Hematopoietic multipotent progenitor cell treated with erythropoietin and hydrocortisone succinate and interleukin-3 and kit ligand, for 15 days (in vitro differentiated cells): ENCODE measurements around the gene VIT.

Experiments
- DNase-seq: peaks from one replicate; pipeline ENCODE4 v3.0.0-alpha.2; 2015; ENCODE audit warnings: low spot score

Gene VIT, protein sequence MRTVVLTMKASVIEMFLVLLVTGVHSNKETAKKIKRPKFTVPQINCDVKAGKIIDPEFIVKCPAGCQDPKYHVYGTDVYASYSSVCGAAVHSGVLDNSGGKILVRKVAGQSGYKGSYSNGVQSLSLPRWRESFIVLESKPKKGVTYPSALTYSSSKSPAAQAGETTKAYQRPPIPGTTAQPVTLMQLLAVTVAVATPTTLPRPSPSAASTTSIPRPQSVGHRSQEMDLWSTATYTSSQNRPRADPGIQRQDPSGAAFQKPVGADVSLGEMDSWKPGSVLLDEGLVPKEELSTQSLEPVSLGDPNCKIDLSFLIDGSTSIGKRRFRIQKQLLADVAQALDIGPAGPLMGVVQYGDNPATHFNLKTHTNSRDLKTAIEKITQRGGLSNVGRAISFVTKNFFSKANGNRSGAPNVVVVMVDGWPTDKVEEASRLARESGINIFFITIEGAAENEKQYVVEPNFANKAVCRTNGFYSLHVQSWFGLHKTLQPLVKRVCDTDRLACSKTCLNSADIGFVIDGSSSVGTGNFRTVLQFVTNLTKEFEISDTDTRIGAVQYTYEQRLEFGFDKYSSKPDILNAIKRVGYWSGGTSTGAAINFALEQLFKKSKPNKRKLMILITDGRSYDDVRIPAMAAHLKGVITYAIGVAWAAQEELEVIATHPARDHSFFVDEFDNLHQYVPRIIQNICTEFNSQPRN

DNA sequence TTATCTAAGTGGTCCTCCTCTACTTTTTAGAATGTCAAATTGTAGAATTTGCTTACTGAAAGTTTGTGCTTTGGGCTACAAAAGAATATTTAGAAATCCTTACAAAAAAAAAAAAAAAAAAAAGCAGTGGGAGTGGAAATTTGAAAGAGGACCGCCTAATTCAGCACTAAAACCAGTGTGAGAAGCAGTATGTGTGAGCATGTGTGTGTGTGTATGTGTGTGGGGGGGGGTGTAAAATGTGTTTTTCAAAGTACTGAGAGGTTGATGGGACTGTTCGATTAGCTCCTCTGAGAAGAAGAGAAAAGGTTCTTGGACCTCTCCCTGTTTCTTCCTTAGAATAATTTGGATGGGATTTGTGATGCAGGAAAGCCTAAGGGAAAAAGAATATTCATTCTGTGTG, at the start of gene VIT:
VIT (plus strand) TSS at position 175 of the 400 bp plus-strand sequence. CDS start 19,664 bp downstream, outside the sequence.
- DNase-seq = no peak

- no peak for DNase-seq
These were observed 46.3 kb upstream of the VIT start for GRCh38 chr2:36650031-36650829.

DNA sequence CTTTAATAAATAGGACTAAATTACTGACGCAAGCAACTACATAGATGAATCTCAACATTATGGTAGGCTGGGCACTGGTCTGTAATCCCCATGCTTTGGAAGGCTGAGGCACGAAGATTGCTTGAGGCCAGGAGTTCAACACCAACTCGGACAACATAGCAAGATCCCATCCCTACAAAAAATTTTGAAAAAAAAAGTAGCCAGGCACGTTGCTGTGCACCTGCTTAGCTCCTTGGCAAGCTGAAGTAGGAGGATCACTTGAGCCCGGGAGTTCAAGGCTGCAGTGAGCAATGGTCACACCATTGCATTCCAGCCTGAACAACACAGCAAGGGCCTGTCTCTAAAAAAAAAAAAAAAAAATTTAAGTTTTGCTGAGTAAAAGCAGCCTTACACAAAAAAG, 43.4 kb upstream of the VIT start:
- DNase-seq = no peak

DNA sequence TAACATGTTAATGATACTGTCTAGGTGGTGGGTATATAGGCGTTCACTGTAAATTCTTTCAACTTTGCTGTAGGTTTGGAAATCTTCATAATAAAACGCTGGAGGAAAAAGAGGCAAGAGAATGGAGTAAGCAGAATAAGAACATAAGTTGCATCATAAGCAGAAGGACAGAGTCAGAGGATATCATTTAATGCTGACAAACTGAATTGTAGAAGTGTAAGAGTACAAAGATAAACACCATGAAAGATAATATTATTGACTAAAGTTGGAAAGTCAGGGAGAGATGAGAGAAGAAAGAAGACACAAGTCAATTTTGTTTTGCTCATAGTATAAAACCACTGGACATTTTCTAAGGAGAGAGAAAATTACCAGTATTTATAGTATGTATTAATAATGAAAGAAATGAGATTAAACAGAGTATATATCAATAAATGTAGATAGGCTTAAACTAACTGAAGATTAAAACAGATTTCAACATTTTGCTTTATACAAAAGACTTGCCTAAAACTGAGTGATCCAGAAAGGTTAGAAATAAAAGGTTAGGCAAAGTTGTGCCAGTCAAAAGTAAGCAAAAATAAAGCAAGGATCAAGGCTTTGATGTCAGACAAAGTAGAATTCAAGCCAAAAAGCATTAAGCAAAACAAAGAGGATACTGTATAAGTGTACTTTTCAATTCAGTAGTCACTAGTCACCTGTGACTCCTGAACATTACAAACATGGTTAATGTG, 42.4 kb upstream of the VIT start:
- no peak for DNase-seq

GRCh38 chr2:36655453-36655852, 41.1 kb upstream of the VIT start:
- no peak for DNase-seq

GRCh38 chr2:36657703-36658102, 38.8 kb upstream of the VIT start:
- DNase-seq = no peak

DNA sequence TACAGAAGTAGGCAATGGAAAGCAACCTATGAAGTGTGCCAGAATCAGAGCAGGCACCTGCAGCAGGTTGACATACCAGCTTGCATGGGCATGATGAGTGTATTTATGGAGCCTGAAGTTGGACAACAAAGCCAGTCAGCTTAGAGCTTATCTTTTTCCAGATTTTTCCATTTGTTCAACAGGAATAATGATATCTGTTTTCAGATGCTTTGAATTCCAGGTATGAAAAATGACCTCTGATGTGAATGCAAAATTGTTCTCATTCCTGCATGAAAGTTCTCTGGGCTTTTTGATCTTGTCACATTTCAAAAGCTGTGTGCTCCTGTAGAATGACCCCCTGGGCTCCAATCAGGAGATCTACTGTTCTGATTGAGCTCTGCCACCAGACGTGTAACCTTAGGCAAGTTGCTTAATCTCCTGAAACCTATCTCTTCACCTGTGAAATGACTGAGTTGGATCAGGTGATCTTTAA, 38.2 kb upstream of the VIT start:
- DNase-seq = no peak

GRCh38 chr2:36659218-36659617, 37.3 kb upstream of the VIT start:
- no peak for DNase-seq

DNA sequence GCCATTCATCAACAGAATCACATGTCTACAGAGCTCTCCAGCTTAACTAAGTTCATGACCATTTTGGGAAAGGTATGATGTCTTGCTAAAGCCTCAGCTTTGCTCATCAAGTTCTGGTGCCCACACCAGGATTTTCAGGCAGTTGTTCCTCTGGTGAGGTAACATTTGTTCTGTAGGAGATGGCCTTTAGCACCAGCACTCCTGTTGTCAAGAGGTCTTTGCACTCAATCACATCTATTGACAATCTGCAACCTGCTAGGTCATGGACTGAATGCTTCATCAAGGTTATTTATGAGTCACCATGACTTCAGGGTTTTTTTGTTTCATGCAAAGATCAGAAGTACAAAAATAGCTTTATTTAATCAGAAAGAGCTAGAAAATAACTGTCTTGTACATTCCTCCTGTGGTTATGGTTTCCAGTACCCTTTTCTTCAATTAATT, 36.6 kb upstream of the VIT start:
- DNase-seq = no peak

- no peak for DNase-seq
These were observed 33.9 kb upstream of the VIT start for GRCh38 chr2:36662638-36663037.

- DNase-seq = no peak
These were observed 33.2 kb upstream of the VIT start for GRCh38 chr2:36663295-36663694.

GRCh38 chr2:36663851-36664695, 32.4 kb upstream of the VIT start:
- DNase-seq = peak; percentile 26

DNA sequence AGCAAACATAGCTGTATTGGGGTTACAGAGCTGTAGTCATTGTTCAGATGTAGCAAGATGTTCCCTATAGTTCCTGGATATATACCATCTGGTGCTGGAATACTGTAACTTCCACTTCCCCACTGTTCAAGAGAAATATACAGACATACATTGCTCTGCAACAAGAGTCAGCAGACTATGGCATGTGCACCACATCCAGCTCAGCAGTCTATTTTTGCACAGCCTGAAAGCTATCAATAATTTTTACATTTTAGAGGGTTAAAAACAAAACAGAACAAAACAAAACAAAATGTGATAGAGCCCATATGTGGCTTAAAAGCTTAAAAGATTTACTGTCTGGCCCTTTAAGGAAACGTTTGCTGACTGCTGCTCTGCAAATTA, 31.8 kb upstream of the VIT start:
- no peak for DNase-seq

- no peak for DNase-seq
These were observed 28.6 kb upstream of the VIT start for GRCh38 chr2:36667931-36668330.

GRCh38 chr2:36670881-36671595, 25.5 kb upstream of the VIT start:
- DNase-seq = no peak

DNA sequence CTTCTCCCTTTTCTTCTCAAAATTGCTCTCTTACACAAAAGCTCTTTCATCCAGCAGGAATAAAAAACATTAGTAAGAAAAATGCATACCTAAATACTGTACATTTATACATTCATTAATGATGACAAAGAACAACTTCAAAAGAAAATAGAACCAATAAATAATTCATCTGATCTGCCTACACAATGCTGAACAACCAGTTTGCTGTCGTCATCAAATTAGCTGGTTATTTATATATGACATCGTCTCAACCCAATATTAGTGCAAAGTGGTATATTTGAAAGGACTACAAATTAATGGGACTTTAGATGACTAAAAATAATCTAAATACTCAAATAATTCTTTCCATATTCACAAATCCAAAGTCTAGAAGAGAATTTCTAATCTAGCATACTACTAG, 24.8 kb upstream of the VIT start:
- no peak for DNase-seq

- DNase-seq = no peak
These were observed 24.3 kb upstream of the VIT start for GRCh38 chr2:36672199-36672598.

GRCh38 chr2:36675579-36676282, 20.8 kb upstream of the VIT start:
- no peak for DNase-seq

- DNase-seq = no peak
These were observed 20.1 kb upstream of the VIT start for GRCh38 chr2:36676364-36676763.

DNA sequence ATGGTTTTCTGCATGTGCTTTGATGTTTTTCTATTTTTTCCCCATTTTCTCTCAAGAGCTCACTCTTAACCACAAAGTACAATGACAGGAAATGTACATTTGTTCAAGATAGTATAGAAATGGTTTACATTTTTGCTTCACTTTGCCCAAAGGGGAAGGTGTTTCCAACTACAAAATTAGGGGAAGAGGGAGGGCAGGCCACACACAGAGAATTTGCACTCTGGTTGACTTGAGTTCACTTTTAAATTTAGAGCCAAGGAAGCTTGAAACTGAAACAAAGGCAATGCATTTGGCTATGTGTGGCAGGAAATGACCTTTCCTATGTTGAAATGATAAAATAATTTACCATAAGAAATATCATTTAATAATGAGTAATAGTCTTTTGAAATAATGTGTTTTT, 19.1 kb upstream of the VIT start:
- no peak for DNase-seq
